K562 (cell line): ENCODE data around the gene RPUSD2. TPM values are rescaled to one million over a fixed set of nuclear protein-coding genes. Genes with fewer than 3 reads are reported as not detected.

Experiments used
- ARID1B ChIP-seq: fragments of 450-650 bp; IDR thresholded peaks from 2 replicates; pipeline ENCODE4 v1.6.1; 2016; ENCODE audit warnings: antibody characterized with exemption, mild to moderate bottlenecking, inconsistent platforms
- CEBPB ChIP-seq: fragments of 450-650 bp; IDR thresholded peaks from 2 replicates; pipeline ENCODE4 v1.6.1; 2016; ENCODE audit warnings: missing genetic modification characterization, missing compliant biosample characterization
- EP300 ChIP-seq: IDR thresholded peaks from 2 replicates; pipeline ENCODE4 v1.6.1; 2012; ENCODE audit warnings: low read length, improper control_type of control experiment
- FOSL1 ChIP-seq: fragments of 200-800 bp; sonication (Bioruptor generic); conservative IDR thresholded peaks from 2 replicates; pipeline ENCODE4 v1.6.1; 2016; ENCODE audit warnings: missing genetic modification characterization, missing compliant biosample characterization
- KAT7 ChIP-seq: sonication (generic); formaldehyde crosslinking; IDR thresholded peaks from 2 replicates; pipeline ENCODE4 v1.8.0; 2022; ENCODE audit warnings: missing genetic modification reagents, mild to moderate bottlenecking, borderline replicate concordance
- MAFK ChIP-seq: IDR thresholded peaks from 2 replicates; pipeline ENCODE4 v1.6.1; 2011; ENCODE audit warnings: low read length, improper control_type of control experiment
- MCM7 ChIP-seq, 2 experiments: fragments of 450-650 bp; IDR thresholded peaks; 2 replicates each; pipeline ENCODE4 v1.6.1; 2016 to 2018
- MTA1 ChIP-seq: fragments of 450-650 bp; IDR thresholded peaks from 2 replicates; pipeline ENCODE4 v1.6.1; 2017; ENCODE audit warnings: borderline replicate concordance
- NBN ChIP-seq: fragments of 450-650 bp; IDR thresholded peaks from 2 replicates; pipeline ENCODE4 v1.6.1; 2016; ENCODE audit warnings: low read depth, mild to moderate bottlenecking
- PCBP2 ChIP-seq: fragments of 200-400 bp; formaldehyde crosslinking; IDR thresholded peaks from 2 replicates; pipeline ENCODE4 v1.6.1; 2018; ENCODE audit warnings: low read length, low read depth, mild to moderate bottlenecking, moderate library complexity; ENCODE audit not compliant: poor library complexity, severe bottlenecking
- RAD21 ChIP-seq, 2 experiments: fragments of 250-450 bp in 1 of 2; fragments of 450-650 bp in 1 of 2; sonication (Bioruptor Pico) in 1 of 2; formaldehyde crosslinking in 1 of 2; IDR thresholded peaks in 1 of 2; conservative IDR thresholded peaks in 1 of 2; 2 replicates each; pipeline versions ENCODE4 v1.4.0 to v1.8.0; 2020 to 2022; ENCODE audit warnings: mild to moderate bottlenecking in 2 of 2, moderate library complexity in 1 of 2
- RB1 ChIP-seq: fragments of 450-650 bp; IDR thresholded peaks from 2 replicates; pipeline ENCODE4 v1.6.1; 2017; ENCODE audit warnings: low read depth, mild to moderate bottlenecking
- TBL1XR1 ChIP-seq, 2 experiments: IDR thresholded peaks; 2 replicates each; pipeline ENCODE4 v1.6.1; 2012; ENCODE audit warnings: improper control_type of control experiment in 2 of 2, low read length in 2 of 2, mild to moderate bottlenecking in 1 of 2
- TCF7L2 ChIP-seq: fragments of 150-350 bp; IDR thresholded peaks from 2 replicates; pipeline ENCODE4 v1.6.1; 2016; ENCODE audit warnings: low read depth, mild to moderate bottlenecking, low read length, moderate library complexity
- ZNF224 ChIP-seq: sonication (generic); formaldehyde crosslinking; IDR thresholded peaks from 2 replicates; pipeline ENCODE4 v1.8.0; 2022; ENCODE audit warnings: mild to moderate bottlenecking, missing genetic modification reagents
- ZNF780A ChIP-seq: fragments of 250-450 bp; sonication (Bioruptor Pico); IDR thresholded peaks from 2 replicates; pipeline ENCODE4 v1.5.0; 2021; ENCODE audit warnings: mild to moderate bottlenecking
- polyA plus RNA-seq, 8 experiments: library from polyadenylated mRNA; depleted of rRNA in 4 of 8; stranded (reverse) in 5 of 8; unstranded in 3 of 8; fragments of >200 nt; fragmentation: Nextera tagmentation in 2 of 8; fragmentation: Illumina TruSeq in 1 of 8; extraction: Ambion mirVana in 2 of 8; extraction: Trizol in 1 of 8; gene quantifications; 2 replicates each; pipeline versions ENCODE4 v1.2.1 to v1.2.3, GENCODE V29; 2011 to 2014; ENCODE audit warnings: inconsistent platforms in 1 of 8, missing spikeins in 1 of 8
- total RNA-seq, 7 experiments: library from RNA; depleted of rRNA in 6 of 7; stranded (reverse); fragments of >200 nt in 6 of 7; fragmentation: Illumina TruSeq in 2 of 7; extraction: Trizol in 2 of 7; gene quantifications; 2 replicates each; pipeline versions ENCODE4 v1.2.1 to v1.2.3, GENCODE V29; 2011 to 2021; ENCODE audit warnings: low replicate concordance in 1 of 7
- TF ChIP-seq, protein P1 (sequence below): fragments of 450-650 bp; formaldehyde crosslinking; IDR thresholded peaks from 2 replicates; pipeline ENCODE4 v1.4.0; 2022; ENCODE audit warnings: missing genetic modification characterization
- TF ChIP-seq, protein P2 (sequence below): fragments of 450-650 bp; IDR thresholded peaks from 2 replicates; pipeline ENCODE4 v1.6.1; 2014; ENCODE audit warnings: low read depth, mild to moderate bottlenecking, moderate library complexity, borderline replicate concordance
- TF ChIP-seq, protein P3 (sequence below): fragments of 450-650 bp; formaldehyde crosslinking; IDR thresholded peaks from 2 replicates; pipeline ENCODE4 v1.4.0; 2022; ENCODE audit warnings: mild to moderate bottlenecking, moderate library complexity
- TF ChIP-seq, protein P4 (sequence below): fragments of 250-450 bp; sonication (Bioruptor Pico); IDR thresholded peaks from 2 replicates; pipeline ENCODE4 v1.5.0; 2022; ENCODE audit warnings: mild to moderate bottlenecking
- TF ChIP-seq, protein P5 (sequence below), 2 experiments: fragments of 250-450 bp in 1 of 2; fragments of 450-650 bp in 1 of 2; sonication (Bioruptor Pico) in 1 of 2; IDR thresholded peaks; 2 replicates each; pipeline versions ENCODE4 v1.6.1 to v1.8.0; 2016 to 2021; ENCODE audit warnings: mild to moderate bottlenecking in 2 of 2, moderate library complexity in 2 of 2, missing compliant biosample characterization in 1 of 2, missing genetic modification characterization in 1 of 2

RPUSD2 gene
- total and polyA plus RNA-seq, 9 of the 15 experiments (the other 6 are each of a cell fraction or from before 2014, with no cell fraction given), result 3.7 to 30.2 (median 14.3) TPM

DNA sequence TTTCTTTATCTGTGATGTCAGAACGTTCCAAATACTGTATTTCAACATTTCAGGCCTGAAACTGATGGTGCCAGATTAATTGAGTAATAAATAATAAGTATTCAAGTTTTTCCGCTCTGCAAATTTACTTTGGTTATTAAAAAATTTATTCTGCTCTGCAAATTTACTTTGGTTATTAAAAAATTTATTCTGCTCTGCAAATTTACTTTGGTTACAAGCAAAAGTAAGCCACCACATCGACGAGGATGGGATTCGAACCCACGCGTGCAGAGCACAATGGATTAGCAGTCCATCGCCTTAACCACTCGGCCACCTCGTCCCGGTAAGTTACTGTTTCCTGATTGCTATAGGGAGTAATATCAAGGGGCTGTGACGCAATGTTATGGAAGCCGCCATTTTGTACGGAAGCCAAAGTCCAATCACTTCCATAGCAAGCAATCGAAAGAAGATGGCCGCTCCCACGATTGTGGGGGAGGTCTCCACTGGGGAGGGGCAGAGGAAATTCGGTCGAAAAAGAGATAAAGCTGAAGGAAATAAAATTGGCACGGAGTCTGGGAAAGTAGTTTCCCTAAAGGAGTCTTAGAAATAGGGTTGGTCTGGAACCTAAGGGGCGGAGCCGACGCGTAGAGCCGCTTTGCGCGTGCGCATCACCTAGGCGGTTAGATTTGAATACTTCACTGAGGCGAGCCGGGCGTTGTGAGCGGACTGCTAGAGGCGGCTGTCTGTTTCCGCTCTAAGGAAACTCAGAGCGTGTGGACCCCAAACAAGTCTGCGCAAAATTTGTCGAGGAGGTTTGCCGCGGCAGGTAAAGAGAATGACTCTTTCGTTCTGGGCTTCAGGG lies 24.7 kb downstream of the RPUSD2 start, which contains the start of gene KNL1 (continued):
- TF ChIP-seq NBN (peak; percentile 93), ZNF224 (CRISPR knock-in tag) (no peak; the same call in 1 of the 2 replicates), KAT7 (CRISPR knock-in tag) (peak; percentile 91; the same call in 1 of the 2 replicates), RB1 (peak; percentile 91), RAD21 (CRISPR knock-in tag; conservative IDR thresholded peaks at IDR 0.05 in 1 of 2, IDR thresholded peaks at IDR 0.05 in 1 of 2) (no peak; a peak in 1 of 4 replicates), MAFK (peak; percentile 4; the same call in 1 of the 2 replicates), MCM7 (IDR thresholded peaks at IDR 0.05) (no peak), TCF7L2 (peak; percentile 93), FOSL1 (tag) (peak; percentile 58; the same call in 1 of the 2 replicates), TBL1XR1 (IDR thresholded peaks at IDR 0.05; ENCODE audit: low read length in 2 of 2) (peak in 1 of 2 experiments; percentile 96; a peak in 3 of 4 replicates), PCBP2 (no peak), ZNF780A (CRISPR knock-in tag) (no peak), MTA1 (peak; percentile 87), EP300 (peak; percentile 64; the same call in 1 of the 2 replicates), ARID1B (peak; percentile 48), CEBPB (tag) (peak; percentile 100)
- TF ChIP-seq, protein P1, sequence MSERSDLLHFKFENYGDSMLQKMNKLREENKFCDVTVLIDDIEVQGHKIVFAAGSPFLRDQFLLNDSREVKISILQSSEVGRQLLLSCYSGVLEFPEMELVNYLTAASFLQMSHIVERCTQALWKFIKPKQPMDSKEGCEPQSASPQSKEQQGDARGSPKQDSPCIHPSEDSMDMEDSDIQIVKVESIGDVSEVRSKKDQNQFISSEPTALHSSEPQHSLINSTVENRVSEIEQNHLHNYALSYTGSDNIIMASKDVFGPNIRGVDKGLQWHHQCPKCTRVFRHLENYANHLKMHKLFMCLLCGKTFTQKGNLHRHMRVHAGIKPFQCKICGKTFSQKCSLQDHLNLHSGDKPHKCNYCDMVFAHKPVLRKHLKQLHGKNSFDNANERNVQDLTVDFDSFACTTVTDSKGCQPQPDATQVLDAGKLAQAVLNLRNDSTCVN (CRISPR knock-in tag), result no peak
- TF ChIP-seq, protein P2, sequence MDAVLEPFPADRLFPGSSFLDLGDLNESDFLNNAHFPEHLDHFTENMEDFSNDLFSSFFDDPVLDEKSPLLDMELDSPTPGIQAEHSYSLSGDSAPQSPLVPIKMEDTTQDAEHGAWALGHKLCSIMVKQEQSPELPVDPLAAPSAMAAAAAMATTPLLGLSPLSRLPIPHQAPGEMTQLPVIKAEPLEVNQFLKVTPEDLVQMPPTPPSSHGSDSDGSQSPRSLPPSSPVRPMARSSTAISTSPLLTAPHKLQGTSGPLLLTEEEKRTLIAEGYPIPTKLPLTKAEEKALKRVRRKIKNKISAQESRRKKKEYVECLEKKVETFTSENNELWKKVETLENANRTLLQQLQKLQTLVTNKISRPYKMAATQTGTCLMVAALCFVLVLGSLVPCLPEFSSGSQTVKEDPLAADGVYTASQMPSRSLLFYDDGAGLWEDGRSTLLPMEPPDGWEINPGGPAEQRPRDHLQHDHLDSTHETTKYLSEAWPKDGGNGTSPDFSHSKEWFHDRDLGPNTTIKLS, result 0 out of 2 replicates have a peak, but pooled peaks have one; percentile 52
- TF ChIP-seq, protein P3, sequence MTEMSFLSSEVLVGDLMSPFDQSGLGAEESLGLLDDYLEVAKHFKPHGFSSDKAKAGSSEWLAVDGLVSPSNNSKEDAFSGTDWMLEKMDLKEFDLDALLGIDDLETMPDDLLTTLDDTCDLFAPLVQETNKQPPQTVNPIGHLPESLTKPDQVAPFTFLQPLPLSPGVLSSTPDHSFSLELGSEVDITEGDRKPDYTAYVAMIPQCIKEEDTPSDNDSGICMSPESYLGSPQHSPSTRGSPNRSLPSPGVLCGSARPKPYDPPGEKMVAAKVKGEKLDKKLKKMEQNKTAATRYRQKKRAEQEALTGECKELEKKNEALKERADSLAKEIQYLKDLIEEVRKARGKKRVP (CRISPR knock-in tag), result peak; percentile 93
- TF ChIP-seq, protein P4, sequence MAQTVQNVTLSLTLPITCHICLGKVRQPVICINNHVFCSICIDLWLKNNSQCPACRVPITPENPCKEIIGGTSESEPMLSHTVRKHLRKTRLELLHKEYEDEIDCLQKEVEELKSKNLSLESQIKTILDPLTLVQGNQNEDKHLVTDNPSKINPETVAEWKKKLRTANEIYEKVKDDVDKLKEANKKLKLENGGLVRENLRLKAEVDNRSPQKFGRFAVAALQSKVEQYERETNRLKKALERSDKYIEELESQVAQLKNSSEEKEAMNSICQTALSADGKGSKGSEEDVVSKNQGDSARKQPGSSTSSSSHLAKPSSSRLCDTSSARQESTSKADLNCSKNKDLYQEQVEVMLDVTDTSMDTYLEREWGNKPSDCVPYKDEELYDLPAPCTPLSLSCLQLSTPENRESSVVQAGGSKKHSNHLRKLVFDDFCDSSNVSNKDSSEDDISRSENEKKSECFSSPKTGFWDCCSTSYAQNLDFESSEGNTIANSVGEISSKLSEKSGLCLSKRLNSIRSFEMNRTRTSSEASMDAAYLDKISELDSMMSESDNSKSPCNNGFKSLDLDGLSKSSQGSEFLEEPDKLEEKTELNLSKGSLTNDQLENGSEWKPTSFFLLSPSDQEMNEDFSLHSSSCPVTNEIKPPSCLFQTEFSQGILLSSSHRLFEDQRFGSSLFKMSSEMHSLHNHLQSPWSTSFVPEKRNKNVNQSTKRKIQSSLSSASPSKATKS (CRISPR knock-in tag), result no peak
- TF ChIP-seq, protein P5, sequence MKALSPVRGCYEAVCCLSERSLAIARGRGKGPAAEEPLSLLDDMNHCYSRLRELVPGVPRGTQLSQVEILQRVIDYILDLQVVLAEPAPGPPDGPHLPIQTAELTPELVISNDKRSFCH (CRISPR knock-in tag; IDR thresholded peaks at IDR 0.05), result no peak
- TF ChIP-seq, protein P5 (tag; IDR thresholded peaks at IDR 0.05), result peak; percentile 71
